DND-41 (cell line): Measurements from ENCODE around the gene MEGF11.

Source experiments
- ATAC-seq: fragments of 200-7000 bp; cut with Tn5 transposase; 3 replicates; pipeline ENCODE4 v1.9.1; 2021; ENCODE audit warnings: low read depth; ENCODE audit not compliant: insufficient read depth
- DNase-seq: peaks from one replicate; pipeline ENCODE4 v3.0.0-alpha.2; 2020
- H2AFZ ChIP-seq: 2 replicates; pipeline ENCODE4 v1.6.0; 2012; ENCODE audit warnings: low read depth, low read length
- H3K27ac ChIP-seq: 2 replicates; pipeline ENCODE4 v1.5.1; 2012; ENCODE audit warnings: low read length, inconsistent platforms
- H3K27me3 ChIP-seq: fragments of 200-600 bp; sonication (generic); 2 replicates; pipeline ENCODE4 v1.6.0; 2012; ENCODE audit warnings: low read length, mild to moderate bottlenecking, inconsistent platforms; ENCODE audit not compliant: insufficient read depth, poor library complexity
- H3K36me3 ChIP-seq: 2 replicates; pipeline ENCODE4 v1.5.1; 2012; ENCODE audit warnings: low read length, inconsistent platforms; ENCODE audit not compliant: insufficient read depth
- H3K4me1 ChIP-seq: 2 replicates; pipeline ENCODE4 v1.5.1; 2012; ENCODE audit warnings: mild to moderate bottlenecking, low read length; ENCODE audit not compliant: insufficient read depth
- H3K4me2 ChIP-seq: 2 replicates; pipeline ENCODE4 v1.6.0; 2012; ENCODE audit warnings: mild to moderate bottlenecking, moderate library complexity, low read length, inconsistent platforms; ENCODE audit not compliant: insufficient read depth
- H3K4me3 ChIP-seq, 2 experiments: fragments of 200-600 bp in 1 of 2; shearing (Covaris generic) in 1 of 2; 2 replicates each; pipeline ENCODE4 v1.5.1; 2012 to 2016; ENCODE audit warnings: inconsistent platforms in 2 of 2, low read length in 2 of 2, mild to moderate bottlenecking in 2 of 2, low read depth in 1 of 2, moderate library complexity in 1 of 2
- H3K79me2 ChIP-seq: 2 replicates; pipeline ENCODE4 v1.6.0; 2012; ENCODE audit warnings: low read length, inconsistent platforms; ENCODE audit not compliant: insufficient read depth
- H3K9ac ChIP-seq: 2 replicates; pipeline ENCODE4 v1.6.0; 2012; ENCODE audit warnings: low read depth, mild to moderate bottlenecking, inconsistent platforms, low read length, moderate library complexity
- H3K9me3 ChIP-seq: 2 replicates; pipeline ENCODE4 v1.5.1; 2012; ENCODE audit warnings: low read length, moderate library complexity, mild to moderate bottlenecking, inconsistent platforms; ENCODE audit not compliant: insufficient read depth, severe bottlenecking
- H4K20me1 ChIP-seq: 2 replicates; pipeline ENCODE4 v1.6.0; 2012; ENCODE audit warnings: low read length; ENCODE audit not compliant: insufficient read depth
- CTCF ChIP-seq: IDR thresholded peaks from 2 replicates; pipeline ENCODE4 v1.5.1; 2012; ENCODE audit warnings: borderline replicate concordance, low read length, moderate library complexity, mild to moderate bottlenecking; ENCODE audit not compliant: poor library complexity, severe bottlenecking; ENCODE audit errors: extremely low read depth
- EZH2 ChIP-seq: IDR thresholded peaks from 3 replicates; pipeline ENCODE4 v1.6.1; 2012; ENCODE audit warnings: borderline replicate concordance, low read depth, mild to moderate bottlenecking, moderate library complexity, low read length, inconsistent platforms; ENCODE audit not compliant: severe bottlenecking

The MEGF11 gene

GRCh38 chr15:66131200-66131599 lies 122.3 kb downstream of the MEGF11 start:
- Histone ChIP-seq H2AFZ (no peak overlapping the region), H3K4me1 (no peaks in the 10 kb centered on the region), H3K9me3 (no peaks in the 10 kb centered on the region), H3K36me3 (no peaks in the 10 kb centered on the region), H3K27ac (no peak overlapping the region), H3K4me2 (no peak overlapping the region), H3K4me3 (no peak overlapping the region), H4K20me1 (no peaks in the 10 kb centered on the region; the same call in 1 of the 2 replicates), H3K27me3 (peaks cover 13% of the 10 kb centered on the region), H3K79me2 (no peaks in the 10 kb centered on the region), H3K9ac (no peak overlapping the region)
- TF ChIP-seq CTCF (no peak), EZH2 (no peak)
- DNase-seq = no peak
- ATAC-seq = no peak

DNA sequence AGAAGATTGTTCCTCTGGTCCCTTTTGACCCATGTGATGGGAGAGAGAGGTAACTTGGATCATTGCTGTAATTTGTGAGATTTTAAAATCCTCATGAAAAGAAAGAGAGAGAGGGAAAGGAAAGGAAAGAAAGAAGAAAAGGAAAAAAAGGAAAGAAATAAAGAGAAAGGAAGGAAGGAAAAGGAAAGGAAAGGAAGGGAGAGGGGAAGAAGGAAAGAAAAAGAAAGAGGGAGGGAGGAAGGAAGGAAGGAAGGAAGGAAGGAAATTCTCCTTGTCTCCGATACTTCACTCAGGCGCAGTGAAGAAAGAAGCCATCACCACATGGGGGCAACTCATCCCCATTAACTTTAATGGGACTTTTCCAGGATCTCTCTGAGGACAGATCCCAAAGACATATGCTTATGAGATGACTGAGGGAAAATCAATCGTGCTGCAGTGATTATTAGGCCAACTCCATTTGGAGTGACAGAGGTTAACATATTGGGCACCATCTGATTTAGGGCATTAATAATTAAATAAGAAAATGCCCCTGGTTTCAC lies 123.0 kb downstream of the MEGF11 start:
- Histone ChIP-seq H3K36me3 (no peaks in the 10 kb centered on the region), H3K9me3 (no peaks in the 10 kb centered on the region), H3K4me2 (no peak overlapping the region), H3K27me3 (peaks cover 19% of the 10 kb centered on the region), H4K20me1 (no peaks in the 10 kb centered on the region; the same call in 1 of the 2 replicates), H3K27ac (no peak overlapping the region), H3K9ac (no peak overlapping the region), H3K79me2 (no peaks in the 10 kb centered on the region), H2AFZ (no peak overlapping the region), H3K4me1 (no peaks in the 10 kb centered on the region), H3K4me3 (no peak overlapping the region)
- no peak for ATAC-seq
- no peak for TF ChIP-seq CTCF
- no peak for TF ChIP-seq EZH2
- no peak for DNase-seq

DNA sequence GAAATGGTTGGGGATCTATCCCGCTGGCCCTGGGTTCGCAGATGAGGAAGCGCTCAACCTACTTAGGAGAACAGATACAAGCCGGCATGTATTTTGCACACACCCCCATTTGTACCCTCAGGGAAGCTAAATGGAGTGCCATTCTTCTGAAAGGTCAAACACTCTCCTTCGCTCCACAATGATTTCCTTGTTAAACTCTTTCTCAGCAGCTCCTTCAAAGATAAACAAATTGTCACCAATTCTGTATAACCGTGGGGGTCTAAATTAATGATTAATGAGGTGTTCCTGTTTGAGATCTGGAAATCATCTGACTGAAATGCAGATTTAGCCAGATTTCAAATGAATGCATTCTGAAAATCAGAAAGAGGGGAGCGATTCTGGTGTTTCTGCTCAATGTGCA lies 124.0 kb downstream of the MEGF11 start:
- Histone ChIP-seq H3K36me3 (no peaks in the 10 kb centered on the region), H2AFZ (no peak overlapping the region), H3K79me2 (no peaks in the 10 kb centered on the region), H4K20me1 (no peaks in the 10 kb centered on the region), H3K4me2 (no peak overlapping the region), H3K9me3 (no peaks in the 10 kb centered on the region), H3K27ac (no peak overlapping the region), H3K27me3 (peaks cover 24% of the 10 kb centered on the region), H3K4me3 (no peak overlapping the region), H3K4me1 (no peaks in the 10 kb centered on the region), H3K9ac (no peak overlapping the region)
- TF ChIP-seq EZH2 (no peak), CTCF (no peak)
- ATAC-seq (no peak), DNase-seq (no peak)
